K562 (cell line): ENCODE measurements around the gene TCOF1. TPM values are rescaled to one million over a fixed set of nuclear protein-coding genes. Genes with fewer than 3 reads are reported as not detected.

Experiments
- BMI1 ChIP-seq: fragments of 150-350 bp; IDR thresholded peaks from 2 replicates; pipeline ENCODE4 v1.6.1; 2014; ENCODE audit warnings: low read length
- CCAR2 ChIP-seq: fragments of 200-400 bp; formaldehyde crosslinking; IDR thresholded peaks from 2 replicates; pipeline ENCODE4 v1.6.1; 2017; ENCODE audit warnings: mild to moderate bottlenecking, low read depth, low read length
- FOXJ3 ChIP-seq: sonication (generic); formaldehyde crosslinking; IDR thresholded peaks from 2 replicates; pipeline ENCODE4 v1.4.0; 2020; ENCODE audit warnings: mild to moderate bottlenecking, missing genetic modification reagents
- IRF2 ChIP-seq: sonication (generic); formaldehyde crosslinking; IDR thresholded peaks from 2 replicates; pipeline ENCODE4 v1.8.1; 2022; ENCODE audit warnings: mild to moderate bottlenecking, missing genetic modification reagents
- KHSRP ChIP-seq: fragments of 450-650 bp; IDR thresholded peaks from 2 replicates; pipeline ENCODE4 v1.6.1; 2017
- MECOM ChIP-seq: fragments of 250-450 bp; sonication (Bioruptor Pico); IDR thresholded peaks from 2 replicates; pipeline ENCODE4 v1.8.0; 2022; ENCODE audit warnings: inconsistent platforms
- NR2C1 ChIP-seq, 2 experiments: fragments of 450-650 bp; IDR thresholded peaks; 2 replicates each; pipeline ENCODE4 v1.6.1; 2017; ENCODE audit warnings: mild to moderate bottlenecking in 2 of 2, antibody characterized with exemption in 1 of 2, inconsistent platforms in 1 of 2, missing compliant biosample characterization in 1 of 2, missing genetic modification characterization in 1 of 2
- TCFL5 ChIP-seq: fragments of 250-450 bp; sonication (Bioruptor Pico); conservative IDR thresholded peaks from 2 replicates; pipeline ENCODE4 v1.6.1; 2021; ENCODE audit warnings: mild to moderate bottlenecking, moderate library complexity, matching md5 sums
- polyA plus RNA-seq, 8 experiments: library from polyadenylated mRNA; depleted of rRNA in 4 of 8; stranded (reverse) in 5 of 8; unstranded in 3 of 8; fragments of >200 nt; fragmentation: Nextera tagmentation in 2 of 8; fragmentation: Illumina TruSeq in 1 of 8; extraction: Ambion mirVana in 2 of 8; extraction: Trizol in 1 of 8; gene quantifications; 2 replicates each; pipeline versions ENCODE4 v1.2.1 to v1.2.3, GENCODE V29; 2011 to 2014; ENCODE audit warnings: inconsistent platforms in 1 of 8, missing spikeins in 1 of 8
- total RNA-seq, 7 experiments: library from RNA; depleted of rRNA in 6 of 7; stranded (reverse); fragments of >200 nt in 6 of 7; fragmentation: Illumina TruSeq in 2 of 7; extraction: Trizol in 2 of 7; gene quantifications; 2 replicates each; pipeline versions ENCODE4 v1.2.1 to v1.2.3, GENCODE V29; 2011 to 2021; ENCODE audit warnings: low replicate concordance in 1 of 7
- TF ChIP-seq, protein P1 (sequence below): fragments of 450-650 bp; conservative IDR thresholded peaks from 2 replicates; pipeline ENCODE4 v1.6.1; 2016; ENCODE audit warnings: missing genetic modification characterization, low read depth, mild to moderate bottlenecking, control low read depth, missing compliant biosample characterization

The TCOF1 gene
- total and polyA plus RNA-seq, 9 of the 15 experiments (the other 6 are each of a cell fraction or from before 2014, with no cell fraction given), result 9.8 to 134 (median 61.7) TPM

GRCh38 chr5:150397782-150398721 is 40.6 kb downstream of the TCOF1 start (continued):
- TF ChIP-seq, protein P1, sequence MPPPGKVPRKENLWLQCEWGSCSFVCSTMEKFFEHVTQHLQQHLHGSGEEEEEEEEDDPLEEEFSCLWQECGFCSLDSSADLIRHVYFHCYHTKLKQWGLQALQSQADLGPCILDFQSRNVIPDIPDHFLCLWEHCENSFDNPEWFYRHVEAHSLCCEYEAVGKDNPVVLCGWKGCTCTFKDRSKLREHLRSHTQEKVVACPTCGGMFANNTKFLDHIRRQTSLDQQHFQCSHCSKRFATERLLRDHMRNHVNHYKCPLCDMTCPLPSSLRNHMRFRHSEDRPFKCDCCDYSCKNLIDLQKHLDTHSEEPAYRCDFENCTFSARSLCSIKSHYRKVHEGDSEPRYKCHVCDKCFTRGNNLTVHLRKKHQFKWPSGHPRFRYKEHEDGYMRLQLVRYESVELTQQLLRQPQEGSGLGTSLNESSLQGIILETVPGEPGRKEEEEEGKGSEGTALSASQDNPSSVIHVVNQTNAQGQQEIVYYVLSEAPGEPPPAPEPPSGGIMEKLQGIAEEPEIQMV (tag), result no peak
- TF ChIP-seq BMI1 (no peak), TCFL5 (CRISPR knock-in tag) (no peak), CCAR2 (no peak), MECOM (no peak), IRF2 (no peak), NR2C1 (IDR thresholded peaks at IDR 0.05) (no peak), NR2C1 (tag; IDR thresholded peaks at IDR 0.05) (no peak), FOXJ3 (CRISPR knock-in tag) (no peak), KHSRP (no peak)
